NB4 (cell line): ENCODE results near the gene KRTAP5-7.

Source experiments
- DNase-seq: peaks from one replicate; pipeline ENCODE4 v3.0.0; 2010; ENCODE audit warnings: low read depth
- H3K4me3 ChIP-seq: one replicate; pipeline ENCODE4 v1.5.1; 2011; ENCODE audit warnings: mild to moderate bottlenecking, low read depth, low read length, moderate library complexity
- MYC ChIP-seq: IDR thresholded peaks from 2 replicates; pipeline ENCODE4 v1.6.1; 2011; ENCODE audit warnings: low read depth, low read length
- POLR2A ChIP-seq: IDR thresholded peaks from 2 replicates; pipeline ENCODE4 v1.6.1; 2011; ENCODE audit warnings: mild to moderate bottlenecking; ENCODE audit not compliant: insufficient read length; ENCODE audit errors: extremely low read depth
- TF ChIP-seq, protein P1 (sequence below): IDR thresholded peaks from 2 replicates; pipeline ENCODE4 v1.6.1; 2011; ENCODE audit warnings: low read depth, low read length
- TF ChIP-seq, protein P2 (sequence below): IDR thresholded peaks from one replicate; pipeline ENCODE4 v1.5.1; 2012; ENCODE audit warnings: low read depth, low read length

KRTAP5-7 gene

DNA sequence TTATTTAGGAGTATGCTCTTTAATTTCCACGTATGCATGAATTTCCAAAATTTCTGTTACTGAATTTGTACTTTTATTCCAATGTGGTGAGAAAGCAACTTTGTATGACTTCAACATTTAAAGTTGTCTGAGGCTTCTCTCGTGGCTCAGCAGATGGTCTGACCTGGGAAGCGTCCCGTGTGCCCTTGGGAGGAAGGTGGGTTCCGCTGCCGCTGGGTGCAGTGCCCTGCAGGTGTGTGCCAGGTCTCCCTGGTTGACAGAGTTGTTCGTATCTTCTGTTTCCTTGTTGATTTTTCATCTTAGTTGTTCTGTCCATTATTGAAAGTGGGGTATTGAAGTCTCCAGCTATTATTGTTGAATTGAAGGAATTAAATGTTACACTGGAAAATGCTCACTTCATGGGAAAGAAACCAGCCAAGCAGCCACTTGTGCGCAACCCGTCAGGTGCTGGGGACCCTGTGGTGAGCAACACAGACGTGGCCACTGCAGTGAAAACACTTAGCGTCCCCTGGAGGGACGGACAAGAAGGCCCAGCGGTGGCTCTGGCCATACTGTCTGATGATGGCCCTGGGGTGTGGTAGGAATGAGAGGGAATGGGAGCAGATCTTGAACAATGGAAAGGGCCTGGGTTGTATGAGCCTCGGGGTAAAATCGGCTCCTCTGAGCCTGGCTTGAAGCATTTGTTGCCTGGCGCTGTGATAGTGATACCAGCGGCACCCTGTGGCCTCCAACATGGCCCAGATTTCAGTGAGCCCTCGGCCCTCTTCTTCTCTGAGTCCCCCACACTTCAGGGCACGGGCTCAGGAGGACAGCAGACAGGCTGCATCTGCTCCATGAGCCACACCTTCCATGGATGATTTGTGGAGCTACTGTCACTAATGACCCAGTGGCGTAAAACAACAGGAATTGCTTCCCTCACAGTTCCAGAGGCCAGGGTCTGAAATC lies 31.5 kb upstream of the KRTAP5-7 start:
- no peak for DNase-seq
- H3K4me3 ChIP-seq = no peak overlapping the region
- TF ChIP-seq, protein P1, sequence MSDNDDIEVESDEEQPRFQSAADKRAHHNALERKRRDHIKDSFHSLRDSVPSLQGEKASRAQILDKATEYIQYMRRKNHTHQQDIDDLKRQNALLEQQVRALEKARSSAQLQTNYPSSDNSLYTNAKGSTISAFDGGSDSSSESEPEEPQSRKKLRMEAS = no peak
- TF ChIP-seq, protein P2, sequence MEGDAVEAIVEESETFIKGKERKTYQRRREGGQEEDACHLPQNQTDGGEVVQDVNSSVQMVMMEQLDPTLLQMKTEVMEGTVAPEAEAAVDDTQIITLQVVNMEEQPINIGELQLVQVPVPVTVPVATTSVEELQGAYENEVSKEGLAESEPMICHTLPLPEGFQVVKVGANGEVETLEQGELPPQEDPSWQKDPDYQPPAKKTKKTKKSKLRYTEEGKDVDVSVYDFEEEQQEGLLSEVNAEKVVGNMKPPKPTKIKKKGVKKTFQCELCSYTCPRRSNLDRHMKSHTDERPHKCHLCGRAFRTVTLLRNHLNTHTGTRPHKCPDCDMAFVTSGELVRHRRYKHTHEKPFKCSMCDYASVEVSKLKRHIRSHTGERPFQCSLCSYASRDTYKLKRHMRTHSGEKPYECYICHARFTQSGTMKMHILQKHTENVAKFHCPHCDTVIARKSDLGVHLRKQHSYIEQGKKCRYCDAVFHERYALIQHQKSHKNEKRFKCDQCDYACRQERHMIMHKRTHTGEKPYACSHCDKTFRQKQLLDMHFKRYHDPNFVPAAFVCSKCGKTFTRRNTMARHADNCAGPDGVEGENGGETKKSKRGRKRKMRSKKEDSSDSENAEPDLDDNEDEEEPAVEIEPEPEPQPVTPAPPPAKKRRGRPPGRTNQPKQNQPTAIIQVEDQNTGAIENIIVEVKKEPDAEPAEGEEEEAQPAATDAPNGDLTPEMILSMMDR = no peak
- TF ChIP-seq MYC (no peak), POLR2A (no peak)

DNA sequence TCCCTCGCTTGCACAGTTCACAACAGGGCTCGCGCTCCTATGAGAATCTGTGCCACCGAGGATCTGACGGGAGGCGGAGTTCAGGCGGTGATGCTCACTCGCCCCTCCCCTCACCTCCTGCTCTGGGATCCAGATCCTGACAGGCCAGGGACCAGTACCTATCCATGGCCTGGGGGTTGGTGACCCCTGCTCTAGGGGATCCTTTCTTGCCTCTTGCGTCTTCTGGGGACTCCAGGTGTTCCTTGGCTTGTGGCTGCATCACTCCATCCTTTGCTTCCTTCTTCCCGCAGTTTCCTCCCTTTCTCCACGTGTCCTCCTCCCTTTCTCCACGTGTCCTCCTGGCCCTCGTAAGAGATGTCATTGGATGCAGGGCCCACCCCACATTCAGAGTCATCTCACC lies 30.6 kb upstream of the KRTAP5-7 start:
- H3K4me3 ChIP-seq = no peak overlapping the region
- TF ChIP-seq MYC = no peak
- no peak for DNase-seq

DNA sequence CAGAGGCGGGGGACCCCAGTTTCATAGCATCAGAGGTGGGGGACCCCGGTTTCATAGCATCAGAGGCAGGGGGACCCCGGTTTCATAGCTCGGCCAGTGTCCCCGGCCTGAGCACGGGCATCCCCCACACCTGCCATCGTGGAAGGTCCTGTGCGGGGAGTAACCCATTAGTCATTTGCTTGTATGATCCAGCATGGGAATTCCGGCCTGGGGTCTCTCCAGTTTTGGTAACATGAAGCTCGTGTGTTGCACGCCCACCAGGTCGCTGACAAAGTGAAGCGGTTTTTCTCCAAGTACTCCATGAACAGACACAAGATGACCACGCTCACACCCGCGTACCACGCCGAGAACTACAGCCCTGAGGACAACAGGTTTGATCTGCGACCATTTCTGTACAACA lies 29.0 kb upstream of the KRTAP5-7 start:
- no peak overlapping the region for H3K4me3 ChIP-seq
- TF ChIP-seq POLR2A (no peak), MYC (no peak)
- TF ChIP-seq, protein P1 = no peak
- TF ChIP-seq, protein P2 = no peak
- no peak for DNase-seq

GRCh38 chr11:71499125-71499524 lies 27.9 kb upstream of the KRTAP5-7 start:
- no peak for TF ChIP-seq MYC
- TF ChIP-seq, protein P1 = no peak
- TF ChIP-seq POLR2A = no peak
- TF ChIP-seq, protein P2 = no peak
- peak; percentile 38 for DNase-seq

DNA sequence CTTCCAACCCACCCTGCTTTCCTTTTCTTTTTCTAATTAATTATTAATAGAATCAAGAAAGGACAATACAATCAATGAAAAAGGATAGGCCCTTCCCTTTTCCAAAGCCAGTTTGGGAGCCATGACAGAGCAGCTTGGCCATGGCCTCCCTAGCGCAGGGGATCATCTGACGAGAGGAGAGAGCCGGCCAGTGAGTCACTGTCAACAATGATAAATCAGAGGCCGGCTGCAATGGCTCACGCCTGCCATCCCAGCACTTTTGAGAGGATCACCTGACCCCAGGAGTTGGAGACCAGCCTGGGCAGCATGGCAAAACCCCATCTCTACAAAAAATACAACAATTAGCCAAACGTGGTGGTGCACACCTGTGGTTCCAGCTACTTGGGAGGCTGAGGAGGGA lies 27.5 kb upstream of the KRTAP5-7 start:
- DNase-seq = no peak
- no peak overlapping the region for H3K4me3 ChIP-seq
- TF ChIP-seq, protein P2 = no peak
- no peak for TF ChIP-seq MYC
- TF ChIP-seq, protein P1 = no peak
- no peak for TF ChIP-seq POLR2A

More at GRCh38 chr11:71499125-71499524, 27.9 kb upstream of the KRTAP5-7 start:
- no peak overlapping the region for H3K4me3 ChIP-seq

- DNase-seq = no peak
- TF ChIP-seq, protein P1 = no peak
- TF ChIP-seq, protein P2 = no peak
- TF ChIP-seq MYC = no peak
- no peak for TF ChIP-seq POLR2A
- no peak overlapping the region for H3K4me3 ChIP-seq
These were observed 26.5 kb upstream of the KRTAP5-7 start for GRCh38 chr11:71500601-71501021.
